HepG2 (cell line): ENCODE measurements around the gene PRPSAP2. TPM values are rescaled to one million over a fixed set of nuclear protein-coding genes. Genes with fewer than 3 reads are reported as not detected.
A peak's percentile ranks its signal among the peaks of the same experiment; 100 is the strongest.

Source experiments
- DNMT3B ChIP-seq: conservative IDR thresholded peaks from 2 replicates; pipeline ENCODE4 v1.6.1; 2016; ENCODE audit warnings: missing biosample characterization, control low read depth
- MAX ChIP-seq: IDR thresholded peaks from 2 replicates; pipeline ENCODE4 v1.6.1; 2012; ENCODE audit warnings: inconsistent platforms
- MXD1 ChIP-seq: sonication (generic); formaldehyde crosslinking; IDR thresholded peaks from 2 replicates; pipeline ENCODE4 v1.4.0; 2020; ENCODE audit warnings: mild to moderate bottlenecking, missing genetic modification reagents
- ZNF33A ChIP-seq: sonication (generic); formaldehyde crosslinking; IDR thresholded peaks from 2 replicates; pipeline ENCODE4 v1.5.1; 2020; ENCODE audit warnings: missing genetic modification reagents, mild to moderate bottlenecking, moderate library complexity, borderline replicate concordance
- ZNF407 ChIP-seq: sonication (generic); formaldehyde crosslinking; IDR thresholded peaks from one replicate; pipeline ENCODE4 v1.5.1; 2020; ENCODE audit warnings: mild to moderate bottlenecking, missing genetic modification reagents; ENCODE audit errors: not compliant biosample characterization
- ZNF639 ChIP-seq: conservative IDR thresholded peaks from 2 replicates; pipeline ENCODE4 v1.6.1; 2018; ENCODE audit warnings: missing genetic modification reagents
- ZXDC ChIP-seq: sonication (generic); formaldehyde crosslinking; IDR thresholded peaks from 2 replicates; pipeline ENCODE4 v1.5.0; 2020; ENCODE audit warnings: mild to moderate bottlenecking, missing genetic modification reagents
- polyA plus RNA-seq, 8 experiments: library from polyadenylated mRNA; depleted of rRNA in 3 of 8; stranded (reverse) in 7 of 8; unstranded in 1 of 8; fragments of >200 nt; fragmentation: Illumina TruSeq in 4 of 8; extraction: Trizol in 4 of 8; gene quantifications; 2 replicates each; pipeline versions ENCODE4 v1.2.1 to v1.2.3, GENCODE V29; 2011 to 2016; ENCODE audit warnings: low read depth in 4 of 8, missing spikeins in 1 of 8, mixed read lengths in 1 of 8; ENCODE audit not compliant: insufficient read depth in 1 of 8
- total RNA-seq, 5 experiments: library from RNA; depleted of rRNA; stranded (reverse); fragments of >200 nt; fragmentation: Illumina TruSeq; extraction: Trizol; gene quantifications; 2 replicates each; pipeline ENCODE4 v1.2.3, GENCODE V29; 2016; ENCODE audit warnings: low read depth in 1 of 5
- TF ChIP-seq, protein P1 (sequence below): sonication (generic); formaldehyde crosslinking; IDR thresholded peaks from 2 replicates; pipeline ENCODE4 v1.8.0; 2023; ENCODE audit warnings: mild to moderate bottlenecking, missing genetic modification reagents
- TF ChIP-seq, protein P2 (sequence below): sonication (generic); formaldehyde crosslinking; IDR thresholded peaks from 2 replicates; pipeline ENCODE4 v1.5.1; 2020; ENCODE audit warnings: missing genetic modification reagents, mild to moderate bottlenecking, borderline replicate concordance

Gene PRPSAP2
- total and polyA plus RNA-seq, 2 of the 13 experiments (the other 11 are each of a cell fraction or from before 2014, with no cell fraction given): 34.0 to 58.9 TPM

GRCh38 chr17:18855831-18856569 lies 1.9 kb upstream of the PRPSAP2 start (continued):
- TF ChIP-seq MAX (peak; percentile 49; the same call in 1 of the 2 replicates), MXD1 (CRISPR knock-in tag) (no peak), ZXDC (CRISPR knock-in tag) (no peak), ZNF33A (CRISPR knock-in tag) (no peak), ZNF639 (CRISPR knock-in tag) (no peak; the same call in 1 of the 2 replicates), ZNF407 (CRISPR knock-in tag) (peak; percentile 60), DNMT3B (CRISPR knock-in tag) (0 out of 2 replicates have a peak, but pooled peaks have one; percentile 47)
- TF ChIP-seq, protein P1, sequence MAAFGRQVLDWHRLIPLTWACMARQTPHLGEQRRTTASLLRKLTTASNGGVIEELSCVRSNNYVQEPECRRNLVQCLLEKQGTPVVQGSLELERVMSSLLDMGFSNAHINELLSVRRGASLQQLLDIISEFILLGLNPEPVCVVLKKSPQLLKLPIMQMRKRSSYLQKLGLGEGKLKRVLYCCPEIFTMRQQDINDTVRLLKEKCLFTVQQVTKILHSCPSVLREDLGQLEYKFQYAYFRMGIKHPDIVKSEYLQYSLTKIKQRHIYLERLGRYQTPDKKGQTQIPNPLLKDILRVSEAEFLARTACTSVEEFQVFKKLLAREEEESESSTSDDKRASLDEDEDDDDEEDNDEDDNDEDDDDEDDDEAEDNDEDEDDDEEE (CRISPR knock-in tag): no peak
- TF ChIP-seq, protein P2, sequence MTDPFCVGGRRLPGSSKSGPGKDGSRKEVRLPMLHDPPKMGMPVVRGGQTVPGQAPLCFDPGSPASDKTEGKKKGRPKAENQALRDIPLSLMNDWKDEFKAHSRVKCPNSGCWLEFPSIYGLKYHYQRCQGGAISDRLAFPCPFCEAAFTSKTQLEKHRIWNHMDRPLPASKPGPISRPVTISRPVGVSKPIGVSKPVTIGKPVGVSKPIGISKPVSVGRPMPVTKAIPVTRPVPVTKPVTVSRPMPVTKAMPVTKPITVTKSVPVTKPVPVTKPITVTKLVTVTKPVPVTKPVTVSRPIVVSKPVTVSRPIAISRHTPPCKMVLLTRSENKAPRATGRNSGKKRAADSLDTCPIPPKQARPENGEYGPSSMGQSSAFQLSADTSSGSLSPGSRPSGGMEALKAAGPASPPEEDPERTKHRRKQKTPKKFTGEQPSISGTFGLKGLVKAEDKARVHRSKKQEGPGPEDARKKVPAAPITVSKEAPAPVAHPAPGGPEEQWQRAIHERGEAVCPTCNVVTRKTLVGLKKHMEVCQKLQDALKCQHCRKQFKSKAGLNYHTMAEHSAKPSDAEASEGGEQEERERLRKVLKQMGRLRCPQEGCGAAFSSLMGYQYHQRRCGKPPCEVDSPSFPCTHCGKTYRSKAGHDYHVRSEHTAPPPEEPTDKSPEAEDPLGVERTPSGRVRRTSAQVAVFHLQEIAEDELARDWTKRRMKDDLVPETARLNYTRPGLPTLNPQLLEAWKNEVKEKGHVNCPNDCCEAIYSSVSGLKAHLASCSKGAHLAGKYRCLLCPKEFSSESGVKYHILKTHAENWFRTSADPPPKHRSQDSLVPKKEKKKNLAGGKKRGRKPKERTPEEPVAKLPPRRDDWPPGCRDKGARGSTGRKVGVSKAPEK (CRISPR knock-in tag): no peak
